Thyroid gland (tissue), 4 donors: ENCODE data around the gene TIMM29.

Experiments
- POLR2A ChIP-seq, 2 donors: fragments of 450-650 bp; IDR thresholded peaks; one replicate each; pipeline ENCODE4 v1.6.1; 2017; ENCODE audit warnings: antibody characterized with exemption in 2 of 2, mild to moderate bottlenecking in 2 of 2, moderate library complexity in 1 of 2
- TF ChIP-seq, protein P1 (sequence below), 6 experiments: fragments of 200-600 bp in 3 of 6; fragments of 450-650 bp in 3 of 6; sonication (generic) in 3 of 6; IDR thresholded peaks; one replicate each; pipeline ENCODE4 v1.5.1; 2016 to 2019; ENCODE audit warnings: antibody characterized with exemption in 6 of 6, mild to moderate bottlenecking in 2 of 6, inconsistent platforms in 1 of 6, moderate library complexity in 1 of 6

DNA sequence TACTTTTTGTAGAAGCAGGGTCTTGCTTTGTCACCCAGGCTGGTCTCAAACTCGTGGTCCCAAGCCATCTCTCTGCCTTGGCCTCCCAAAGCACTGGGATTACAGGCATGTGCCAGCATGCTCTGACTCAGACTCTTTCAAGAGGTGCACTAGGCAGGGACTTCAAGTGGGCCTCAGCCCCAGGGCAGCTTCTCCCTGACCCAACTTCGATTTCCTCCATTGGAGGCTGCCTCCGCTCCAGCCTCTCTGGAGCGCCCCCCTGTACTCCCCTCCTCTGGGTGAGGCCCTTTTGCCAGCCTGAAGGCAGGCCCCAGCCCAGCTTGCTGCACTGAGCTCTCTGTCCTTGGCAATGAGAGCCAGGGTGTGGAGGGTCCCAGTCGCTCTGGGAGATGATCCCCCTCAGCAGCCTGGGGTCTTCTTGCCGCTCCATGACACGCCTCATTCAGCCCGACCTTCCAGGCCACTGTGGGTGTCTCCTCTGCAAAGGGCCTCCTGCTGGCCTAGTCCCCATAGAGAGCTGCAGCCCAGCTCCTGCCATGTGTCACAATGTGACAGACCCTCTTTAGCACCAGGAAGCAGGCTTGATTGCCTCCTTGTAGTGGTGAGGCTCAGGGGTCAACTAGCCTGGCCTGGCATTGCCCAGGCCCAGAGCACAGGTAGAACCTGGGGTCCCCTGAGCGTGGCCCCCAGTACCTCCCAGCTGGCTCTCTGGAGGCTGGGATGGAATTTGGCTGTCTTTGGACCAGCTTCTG is 40.8 kb upstream of the TIMM29 start:
- no peak for TF ChIP-seq POLR2A (IDR thresholded peaks at IDR 0.05)
- TF ChIP-seq, protein P1, sequence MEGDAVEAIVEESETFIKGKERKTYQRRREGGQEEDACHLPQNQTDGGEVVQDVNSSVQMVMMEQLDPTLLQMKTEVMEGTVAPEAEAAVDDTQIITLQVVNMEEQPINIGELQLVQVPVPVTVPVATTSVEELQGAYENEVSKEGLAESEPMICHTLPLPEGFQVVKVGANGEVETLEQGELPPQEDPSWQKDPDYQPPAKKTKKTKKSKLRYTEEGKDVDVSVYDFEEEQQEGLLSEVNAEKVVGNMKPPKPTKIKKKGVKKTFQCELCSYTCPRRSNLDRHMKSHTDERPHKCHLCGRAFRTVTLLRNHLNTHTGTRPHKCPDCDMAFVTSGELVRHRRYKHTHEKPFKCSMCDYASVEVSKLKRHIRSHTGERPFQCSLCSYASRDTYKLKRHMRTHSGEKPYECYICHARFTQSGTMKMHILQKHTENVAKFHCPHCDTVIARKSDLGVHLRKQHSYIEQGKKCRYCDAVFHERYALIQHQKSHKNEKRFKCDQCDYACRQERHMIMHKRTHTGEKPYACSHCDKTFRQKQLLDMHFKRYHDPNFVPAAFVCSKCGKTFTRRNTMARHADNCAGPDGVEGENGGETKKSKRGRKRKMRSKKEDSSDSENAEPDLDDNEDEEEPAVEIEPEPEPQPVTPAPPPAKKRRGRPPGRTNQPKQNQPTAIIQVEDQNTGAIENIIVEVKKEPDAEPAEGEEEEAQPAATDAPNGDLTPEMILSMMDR (IDR thresholded peaks at IDR 0.05), result no peak
